AG04450 (cell line): ENCODE measurements around the gene CEP97. TPM values are rescaled to one million over a fixed set of nuclear protein-coding genes. Genes with fewer than 3 reads are reported as not detected.
"Not testable (repeated sequence)": the region's sequence is repeated elsewhere in the genome, so short reads cannot be mapped to it uniquely, and the experiment has no call there.

Experiments
- CTCF ChIA-PET: fragments of 300-600, 350-600 bp; formaldehyde crosslinking; extraction: SDS; loops from one replicate; lab custom pipeline; 2022; ENCODE audit warnings: antibody characterized with exemption, inconsistent platforms; lab: Charles Lee
- POLR2A ChIA-PET: fragments of 350-600 bp; formaldehyde crosslinking; extraction: SDS; loops from one replicate; lab custom pipeline; 2021; ENCODE audit warnings: antibody characterized with exemption, inconsistent platforms; lab: Yijun Ruan, JAX
- DNase-seq: peaks from one replicate; pipeline ENCODE4 v3.0.0-alpha.2; 2011; ENCODE audit warnings: low read depth, low spot score
- H3K27ac ChIP-seq: one replicate; pipeline ENCODE4 v1.5.1; 2012; ENCODE audit warnings: low read depth, low read length, control low read depth
- H3K27me3 ChIP-seq: one replicate; pipeline ENCODE4 v1.6.0; 2012; ENCODE audit warnings: low read length; ENCODE audit not compliant: control insufficient read depth, insufficient read depth
- H3K4me3 ChIP-seq: 2 replicates; pipeline ENCODE4 v1.5.1; 2011; ENCODE audit warnings: mild to moderate bottlenecking, low read depth, low read length, control low read depth
- H3K9me3 ChIP-seq: 2 replicates; pipeline ENCODE4 v1.5.1; 2012; ENCODE audit warnings: low read length; ENCODE audit not compliant: control insufficient read depth, insufficient read depth
- CTCF ChIP-seq: IDR thresholded peaks from 2 replicates; pipeline ENCODE4 v1.5.1; 2011; ENCODE audit warnings: low read depth, low read length, control low read depth, inconsistent platforms
- polyA plus RNA-seq: library from polyadenylated mRNA; depleted of rRNA; stranded (reverse); fragments of >200 nt; gene quantifications from 2 replicates; pipeline ENCODE4 v1.2.3, GENCODE V29; 2011

The CEP97 gene
- polyA plus RNA-seq, 1 experiment, result 2.4 TPM

GRCh38 chr3:101677436-101678286 is 46.8 kb upstream of the CEP97 start:
- TF ChIP-seq CTCF, result no peak

GRCh38 chr3:101678837-101679236 is 45.6 kb upstream of the CEP97 start:
- POLR2A ChIA-PET, result interaction anchor here (0.7 to 3.5 kb wide), 3 partner anchors 8 to 105 kb away, joined by 3 to 24 read pairs (median 3); partner anchors contain the start of genes CEP97 and RPL24
- not testable (repeated sequence) for H3K9me3 ChIP-seq, DNase-seq, H3K27me3 ChIP-seq, H3K27ac ChIP-seq, H3K4me3 ChIP-seq
- CTCF ChIA-PET, result interaction anchor here (2.2 kb wide), 1 partner anchor 28 kb away, joined by 14 read pairs; no protein-coding TSS in a partner anchor

More at GRCh38 chr3:101677436-101678286, 46.8 kb upstream of the CEP97 start:
- no peaks in the 10 kb centered on the region; the same call in 1 of the 2 replicates for H3K9me3 ChIP-seq
- CTCF ChIA-PET, result interaction anchor here (1.7 to 3.2 kb wide), 3 partner anchors 8 to 104 kb away, joined by 4 to 15 read pairs (median 14); partner anchors contain the start of genes PCNP and RPL24
- DNase-seq, result no peak
- peak overlapping the region; percentile 37 for H3K4me3 ChIP-seq
- H3K27ac ChIP-seq, result peak overlapping the region; percentile 39
- POLR2A ChIA-PET, result interaction anchor here (0.6 to 3.5 kb wide), 5 partner anchors 9 to 1185 kb away, joined by 3 to 24 read pairs (median 4); partner anchors contain the start of genes CEP97, NXPE3 and RPL24
- no peaks in the 10 kb centered on the region for H3K27me3 ChIP-seq

GRCh38 chr3:101680466-101680865 is 43.9 kb upstream of the CEP97 start:
- ChIA-PET POLR2A (no interaction called here), CTCF (no interaction called here)
- H3K27me3 ChIP-seq, result no peaks in the 10 kb centered on the region
- no peaks in the 10 kb centered on the region; the same call in 1 of the 2 replicates for H3K9me3 ChIP-seq
- H3K27ac ChIP-seq, result no peak overlapping the region
- no peak overlapping the region for H3K4me3 ChIP-seq
- TF ChIP-seq CTCF, result no peak
- DNase-seq, result no peak

GRCh38 chr3:101685050-101685400 is 39.4 kb upstream of the CEP97 start:
- CTCF ChIA-PET, result interaction anchor here (0.7 to 2.5 kb wide), 3 partner anchors 8 to 1303 kb away, joined by 3 to 15 read pairs (median 3); partner anchors contain the start of gene ZBTB11
- no peak for DNase-seq
- TF ChIP-seq CTCF, result no peak
- Histone ChIP-seq H3K27ac (no peak overlapping the region), H3K4me3 (peak overlapping the region; percentile 97), H3K9me3 (no peaks in the 10 kb centered on the region; the same call in 1 of the 2 replicates), H3K27me3 (no peaks in the 10 kb centered on the region)
- POLR2A ChIA-PET, result no interaction called here

GRCh38 chr3:101685870-101686307 is 38.5 kb upstream of the CEP97 start:
- TF ChIP-seq CTCF, result no peak
- Histone ChIP-seq H3K9me3 (no peaks in the 10 kb centered on the region; the same call in 1 of the 2 replicates), H3K27me3 (no peaks in the 10 kb centered on the region), H3K4me3 (peak overlapping the region; percentile 97), H3K27ac (peak overlapping the region; percentile 83)
- no peak for DNase-seq
- CTCF ChIA-PET, result interaction anchor here (0.7 to 2.5 kb wide), 3 partner anchors 9 to 22 kb away, joined by 3 to 15 read pairs (median 3); partner anchors contain the start of gene ZBTB11
- POLR2A ChIA-PET, result interaction anchor here (0.6 to 1.7 kb wide), 7 partner anchors 9 to 125 kb away, joined by 3 to 24 read pairs (median 4); partner anchors contain the start of genes CEP97, PCNP, TRMT10C and ZBTB11
